ENCODE data around the gene MYNN.

Gene MYNN

GRCh38 chr3:169772305-169772896 lies 795 bp upstream of the MYNN start:
- H3K4me1 ChIP-seq (ENCODE audit: control insufficient read depth, insufficient read depth, low read length), result no peaks in the 10 kb centered on the region
- CTCF ChIA-PET, result interaction anchor here (0.7 to 0.8 kb wide), 2 partner anchors 10 to 64 kb away, joined by 3 read pairs; no protein-coding TSS in a partner anchor
- H3K4me3 ChIP-seq (ENCODE audit: low read depth, low read length), result peak overlapping the region; percentile 93
- peaks cover 0 to 30% of the 10 kb centered on the region in 2 experiments for H3K36me3 ChIP-seq (ENCODE audit: control insufficient read depth in 2 of 2, insufficient read depth in 1 of 2, low read length in 2 of 2)
- peak overlapping the region; percentile 64 for H3K27ac ChIP-seq (ENCODE audit: extremely low read depth, low read depth, low read length)
- H3K9me3 ChIP-seq (ENCODE audit: control insufficient read depth, insufficient read depth, low read depth, low read length), result no peaks in the 10 kb centered on the region
- POLR2A ChIA-PET, result interaction anchor here (0.8 to 2.6 kb wide), 3 partner anchors 40 to 625 kb away, joined by 3 to 6 read pairs (median 4); partner anchors contain the start of genes LRRC34, LRRIQ4 and SEC62
- TF ChIP-seq ZNF239 (tag by site-specific recombination; IDR thresholded peaks at IDR 0.05), result no peak
- no peak for TF ChIP-seq ZNF266 (tag by site-specific recombination; IDR thresholded peaks at IDR 0.05; ENCODE audit: low read depth)
- no peak for TF ChIP-seq YY1 (tag by site-specific recombination; IDR thresholded peaks at IDR 0.05)
- no peak for TF ChIP-seq ZNF654 (tag by site-specific recombination; IDR thresholded peaks at IDR 0.05; ENCODE audit: low read depth)
- no peak for TF ChIP-seq ZFP41 (tag by site-specific recombination; IDR thresholded peaks at IDR 0.05; ENCODE audit: borderline replicate concordance)
- 0 out of 2 replicates have a peak, but pooled peaks have one; percentile 6 for TF ChIP-seq GLI4 (tag by site-specific recombination; IDR thresholded peaks at IDR 0.05)
- TF ChIP-seq ZNF610 (tag by site-specific recombination; IDR thresholded peaks at IDR 0.05; ENCODE audit: borderline replicate concordance), result 0 out of 2 replicates have a peak, but pooled peaks have one; percentile 15
- TF ChIP-seq REPIN1 (tag by site-specific recombination; IDR thresholded peaks at IDR 0.05; ENCODE audit: low read depth), result 0 out of 2 replicates have a peak, but pooled peaks have one; percentile 32
- TF ChIP-seq MEIS1 (CRISPR knock-in tag; IDR thresholded peaks at IDR 0.05; ENCODE audit: borderline replicate concordance), result no peak
- no peak for TF ChIP-seq ZNF223 (tag by site-specific recombination; IDR thresholded peaks at IDR 0.05)
- peak; percentile 97 for TF ChIP-seq ZNF391 (tag by site-specific recombination; IDR thresholded peaks at IDR 0.05; ENCODE audit: borderline replicate concordance, low read depth)
- TF ChIP-seq ZNF292 (tag by site-specific recombination; IDR thresholded peaks at IDR 0.05; ENCODE audit: borderline replicate concordance, low read depth), result no peak
- TF ChIP-seq ZNF488 (tag by site-specific recombination; IDR thresholded peaks at IDR 0.05), result no peak
- TF ChIP-seq ZNF571 (tag by site-specific recombination; IDR thresholded peaks at IDR 0.05), result no peak
- TF ChIP-seq ZNF112 (tag by site-specific recombination; IDR thresholded peaks at IDR 0.05), result no peak
- no peak for TF ChIP-seq ZNF830 (tag by site-specific recombination; IDR thresholded peaks at IDR 0.05; ENCODE audit: low read depth)
- TF ChIP-seq ZNF366 (tag by site-specific recombination; conservative IDR thresholded peaks at IDR 0.05), result 0 out of 2 replicates have a peak, but pooled peaks have one; percentile 15
- TF ChIP-seq TRIM28 (IDR thresholded peaks at IDR 0.05; ENCODE audit: borderline replicate concordance, low read length), result no peak
- no peak for TF ChIP-seq ZNF555 (tag by site-specific recombination; conservative IDR thresholded peaks at IDR 0.05)
- peak; percentile 43; the same call in 1 of the 2 replicates for TF ChIP-seq ATF2 (tag by site-specific recombination; IDR thresholded peaks at IDR 0.05; ENCODE audit: low read depth)
- no peak for TF ChIP-seq TCF7L2 (IDR thresholded peaks at IDR 0.05; ENCODE audit: borderline replicate concordance, low read depth, low read length)
- no peak for TF ChIP-seq ZNF529 (tag by site-specific recombination; IDR thresholded peaks at IDR 0.05; ENCODE audit: insufficient replicate concordance)
- no peak for TF ChIP-seq HOXC10 (CRISPR knock-in tag; IDR thresholded peaks at IDR 0.05)
- no peak for TF ChIP-seq ZNF394 (tag by site-specific recombination; IDR thresholded peaks at IDR 0.05; ENCODE audit: borderline replicate concordance)
- TF ChIP-seq ZNF776 (tag by site-specific recombination; IDR thresholded peaks at IDR 0.05; ENCODE audit: borderline replicate concordance), result no peak
- TF ChIP-seq GLIS1 (tag by site-specific recombination; IDR thresholded peaks at IDR 0.05), result no peak
- TF ChIP-seq KLF16 (tag by site-specific recombination; IDR thresholded peaks at IDR 0.05), result no peak
- TF ChIP-seq ZBTB7A (tag by site-specific recombination; IDR thresholded peaks at IDR 0.05; ENCODE audit: low read depth), result no peak
- TF ChIP-seq ZBTB26 (tag by site-specific recombination; optimal IDR thresholded peaks at IDR 0.05), result no peak
- TF ChIP-seq HIC1 (tag by site-specific recombination; IDR thresholded peaks at IDR 0.05), result no peak
- TF ChIP-seq ZNF26 (tag by site-specific recombination; IDR thresholded peaks at IDR 0.05), result no peak
- TF ChIP-seq ZNF785 (tag by site-specific recombination; IDR thresholded peaks at IDR 0.05), result no peak
